Raji (cell line): Measurements from ENCODE around the gene CDH3.

Source experiments
- POLR2A ChIP-seq: IDR thresholded peaks from 2 replicates; pipeline ENCODE4 v1.6.1; 2011; ENCODE audit warnings: low read depth, low read length, control low read depth; ENCODE audit not compliant: insufficient read depth

The CDH3 gene

GRCh38 chr16:68715471-68715870 lies 70.4 kb downstream of the CDH3 start:
- TF ChIP-seq POLR2A = no peak

DNA sequence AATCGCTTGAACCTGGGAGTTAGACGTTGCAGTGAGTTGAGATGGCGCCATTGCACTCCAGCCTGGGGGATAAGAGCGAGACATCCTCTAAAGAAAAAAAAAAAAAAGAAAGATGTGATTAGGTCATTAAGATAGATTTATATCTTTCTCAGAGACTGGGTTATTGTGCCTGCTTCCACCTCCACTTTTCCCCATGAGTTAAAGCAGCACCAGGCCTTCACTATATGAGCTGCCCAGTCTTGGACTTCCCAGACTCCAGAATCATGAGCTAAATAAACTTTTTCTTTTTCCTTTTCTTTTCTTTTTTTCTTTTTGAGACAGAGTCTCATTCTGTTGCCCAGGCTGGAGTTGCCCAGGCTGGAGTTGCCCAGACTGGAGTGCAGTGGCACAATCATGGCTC lies 72.6 kb downstream of the CDH3 start:
- no peak for TF ChIP-seq POLR2A

- TF ChIP-seq POLR2A = no peak
Measured at GRCh38 chr16:68718590-68718989, 73.5 kb downstream of the CDH3 start.

DNA sequence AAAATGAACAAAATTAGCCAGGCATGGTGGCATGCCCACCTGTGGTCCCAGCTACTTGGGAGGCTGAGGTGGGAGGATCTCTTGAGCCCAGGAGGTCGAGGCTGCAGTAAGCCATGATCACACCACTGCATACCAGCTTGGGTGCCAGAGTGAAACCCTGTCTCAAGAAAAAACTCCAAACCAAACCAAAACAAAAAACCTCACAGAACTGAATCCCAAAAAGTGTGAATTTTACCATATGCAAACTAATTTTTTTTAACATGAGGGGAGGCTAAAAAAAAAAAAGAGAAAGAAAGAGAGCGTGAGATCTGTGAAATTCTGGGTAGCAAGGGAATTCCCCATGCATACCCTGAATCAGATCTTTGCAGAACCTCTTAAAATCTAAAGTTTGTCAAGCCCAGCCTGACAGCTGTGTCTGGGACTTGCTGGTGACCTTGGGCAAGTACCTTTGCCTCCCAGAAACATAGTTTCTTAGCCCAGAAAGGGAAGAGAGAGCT lies 74.9 kb downstream of the CDH3 start:
- no peak for TF ChIP-seq POLR2A

DNA sequence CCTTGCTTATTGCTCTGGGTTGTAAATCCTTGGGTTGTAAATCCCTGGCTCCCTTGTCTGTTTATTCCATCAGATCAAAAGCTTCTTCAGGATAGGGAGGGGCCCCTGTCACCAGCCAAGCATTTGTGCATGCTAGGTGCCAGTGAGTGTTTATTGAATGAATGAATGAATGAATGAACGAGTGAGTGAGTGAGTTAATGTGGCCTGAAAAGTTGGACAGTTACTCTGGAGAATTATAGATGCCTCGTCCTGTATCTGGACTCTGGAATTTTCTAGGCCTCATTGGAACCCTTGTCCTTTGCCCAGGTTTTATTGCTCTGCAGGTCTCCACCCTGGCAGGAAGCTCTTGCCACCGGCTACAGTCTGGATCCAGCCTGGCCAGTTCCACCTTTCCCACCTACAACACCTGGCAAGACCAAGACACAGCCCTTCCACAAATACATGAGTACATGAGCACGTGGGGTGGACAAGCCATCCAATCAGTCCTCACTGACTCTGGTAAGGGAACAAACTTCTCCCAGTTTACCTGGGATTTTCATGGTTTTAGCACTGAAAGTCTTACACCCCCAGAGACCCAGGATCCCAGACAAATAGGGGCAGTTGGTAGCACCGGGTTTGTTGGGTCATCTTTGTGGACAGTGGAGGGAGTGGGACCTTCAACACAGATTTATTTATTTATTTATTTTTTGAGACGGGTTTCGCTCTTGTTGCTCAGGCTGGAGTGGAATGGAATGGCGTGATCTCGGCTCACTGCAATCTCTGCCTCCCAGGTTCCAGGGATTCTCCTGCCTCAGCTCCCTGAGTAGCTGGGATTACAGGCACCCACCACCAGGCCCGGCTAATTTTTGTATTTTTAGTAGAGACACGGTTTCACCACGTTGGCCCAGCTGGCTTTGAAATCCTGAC lies 77.3 kb downstream of the CDH3 start:
- no peak for TF ChIP-seq POLR2A

DNA sequence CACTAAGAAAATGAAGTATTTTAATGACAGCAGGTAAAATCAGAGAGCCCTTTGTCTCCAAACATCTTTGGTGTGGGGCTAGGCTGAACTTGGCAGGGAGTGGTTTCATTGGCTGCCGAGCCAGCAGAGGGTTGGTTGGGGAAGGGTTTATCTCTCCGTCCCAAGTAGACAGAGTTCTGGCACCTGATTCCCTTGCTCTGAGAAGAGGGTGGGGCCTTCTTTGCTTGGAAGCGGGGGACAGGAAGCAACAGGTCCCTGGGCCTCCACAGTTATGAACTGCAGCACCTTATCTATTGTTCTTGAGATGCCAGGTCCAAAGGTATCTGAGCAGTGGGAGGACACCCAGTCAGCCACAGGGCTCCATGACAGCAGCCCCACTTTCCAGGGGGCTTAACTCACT lies 79.7 kb downstream of the CDH3 start:
- no peak for TF ChIP-seq POLR2A

DNA sequence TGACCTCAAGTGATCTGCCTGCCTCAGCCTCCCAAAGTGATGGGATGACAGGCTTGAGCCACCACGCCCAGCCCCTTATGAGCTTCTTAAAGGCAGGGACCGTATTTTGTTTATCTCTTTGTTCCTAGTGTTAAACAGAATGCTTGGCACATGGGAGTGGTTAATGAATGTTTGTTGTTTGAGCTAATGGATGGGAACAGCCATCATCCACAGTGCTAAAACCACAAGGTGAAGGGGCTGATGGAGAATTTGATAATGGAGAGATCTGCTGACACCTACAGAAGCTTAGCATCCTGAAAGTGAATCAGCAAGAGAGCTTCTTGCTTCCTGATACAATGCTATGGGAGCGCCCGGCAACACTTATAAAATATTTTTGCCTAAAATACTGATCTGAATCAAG lies 83.4 kb downstream of the CDH3 start:
- TF ChIP-seq POLR2A = no peak

DNA sequence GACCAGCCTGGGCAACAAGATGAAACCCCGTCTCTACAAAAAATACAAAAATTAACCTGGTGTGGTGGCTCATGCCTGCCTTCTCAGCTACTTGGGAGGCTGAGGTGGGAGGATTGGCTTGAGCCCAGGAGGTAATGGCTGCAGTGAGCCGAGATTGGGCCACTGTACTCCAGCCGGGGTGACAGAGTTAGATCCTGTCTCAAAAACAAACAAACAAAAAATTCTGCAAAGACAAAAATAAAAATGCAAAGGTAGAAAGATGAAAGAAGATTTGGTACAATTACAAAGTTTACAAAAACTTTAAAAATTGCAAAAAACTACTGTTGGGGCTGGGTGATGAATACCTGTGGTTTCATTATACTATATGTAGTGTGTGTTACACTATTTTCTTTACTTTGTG lies 86.5 kb downstream of the CDH3 start:
- no peak for TF ChIP-seq POLR2A

- no peak for TF ChIP-seq POLR2A
Measured at GRCh38 chr16:68732042-68732680, 87.1 kb downstream of the CDH3 start.

GRCh38 chr16:68732741-68733399 lies 87.8 kb downstream of the CDH3 start:
- no peak for TF ChIP-seq POLR2A

- TF ChIP-seq POLR2A = no peak
Measured at GRCh38 chr16:68733570-68733969, 88.5 kb downstream of the CDH3 start.

- TF ChIP-seq POLR2A = no peak
Measured at GRCh38 chr16:68734782-68735181, 89.7 kb downstream of the CDH3 start.

DNA sequence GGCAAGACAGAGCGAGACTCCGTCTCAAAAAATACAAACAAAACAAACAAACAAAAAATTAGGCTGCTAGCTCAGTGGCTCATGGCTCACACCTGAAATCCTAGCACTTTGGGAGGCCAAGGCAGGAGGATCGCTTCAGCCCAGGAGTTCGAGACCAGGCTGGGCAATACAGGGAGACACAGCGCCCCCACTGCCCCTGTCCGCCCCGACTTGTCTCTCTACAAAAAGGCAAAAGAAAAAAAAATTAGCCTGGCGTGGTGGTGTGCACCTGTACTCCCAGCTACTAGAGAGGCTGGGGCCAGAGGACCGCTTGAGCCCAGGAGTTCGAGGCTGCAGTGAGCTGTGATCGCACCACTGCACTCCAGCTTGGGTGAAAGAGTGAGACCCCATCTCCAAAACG lies 91.5 kb downstream of the CDH3 start:
- no peak for TF ChIP-seq POLR2A

DNA sequence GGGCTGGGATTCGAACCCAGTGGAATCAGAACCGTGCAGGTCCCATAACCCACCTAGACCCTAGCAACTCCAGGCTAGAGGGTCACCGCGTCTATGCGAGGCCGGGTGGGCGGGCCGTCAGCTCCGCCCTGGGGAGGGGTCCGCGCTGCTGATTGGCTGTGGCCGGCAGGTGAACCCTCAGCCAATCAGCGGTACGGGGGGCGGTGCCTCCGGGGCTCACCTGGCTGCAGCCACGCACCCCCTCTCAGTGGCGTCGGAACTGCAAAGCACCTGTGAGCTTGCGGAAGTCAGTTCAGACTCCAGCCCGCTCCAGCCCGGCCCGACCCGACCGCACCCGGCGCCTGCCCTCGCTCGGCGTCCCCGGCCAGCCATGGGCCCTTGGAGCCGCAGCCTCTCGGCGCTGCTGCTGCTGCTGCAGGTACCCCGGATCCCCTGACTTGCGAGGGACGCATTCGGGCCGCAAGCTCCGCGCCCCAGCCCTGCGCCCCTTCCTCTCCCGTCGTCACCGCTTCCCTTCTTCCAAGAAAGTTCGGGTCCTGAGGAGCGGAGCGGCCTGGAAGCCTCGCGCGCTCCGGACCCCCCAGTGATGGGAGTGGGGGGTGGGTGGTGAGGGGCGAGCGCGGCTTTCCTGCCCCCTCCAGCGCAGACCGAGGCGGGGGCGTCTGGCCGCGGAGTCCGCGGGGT lies 92.1 kb downstream of the CDH3 start, which contains the start of gene CDH1:
Gene CDH1 (plus strand): TSS at position 247 of the 684 bp plus-strand sequence. CDS start 124 bp downstream, at position 371.
- no peak for TF ChIP-seq POLR2A

DNA sequence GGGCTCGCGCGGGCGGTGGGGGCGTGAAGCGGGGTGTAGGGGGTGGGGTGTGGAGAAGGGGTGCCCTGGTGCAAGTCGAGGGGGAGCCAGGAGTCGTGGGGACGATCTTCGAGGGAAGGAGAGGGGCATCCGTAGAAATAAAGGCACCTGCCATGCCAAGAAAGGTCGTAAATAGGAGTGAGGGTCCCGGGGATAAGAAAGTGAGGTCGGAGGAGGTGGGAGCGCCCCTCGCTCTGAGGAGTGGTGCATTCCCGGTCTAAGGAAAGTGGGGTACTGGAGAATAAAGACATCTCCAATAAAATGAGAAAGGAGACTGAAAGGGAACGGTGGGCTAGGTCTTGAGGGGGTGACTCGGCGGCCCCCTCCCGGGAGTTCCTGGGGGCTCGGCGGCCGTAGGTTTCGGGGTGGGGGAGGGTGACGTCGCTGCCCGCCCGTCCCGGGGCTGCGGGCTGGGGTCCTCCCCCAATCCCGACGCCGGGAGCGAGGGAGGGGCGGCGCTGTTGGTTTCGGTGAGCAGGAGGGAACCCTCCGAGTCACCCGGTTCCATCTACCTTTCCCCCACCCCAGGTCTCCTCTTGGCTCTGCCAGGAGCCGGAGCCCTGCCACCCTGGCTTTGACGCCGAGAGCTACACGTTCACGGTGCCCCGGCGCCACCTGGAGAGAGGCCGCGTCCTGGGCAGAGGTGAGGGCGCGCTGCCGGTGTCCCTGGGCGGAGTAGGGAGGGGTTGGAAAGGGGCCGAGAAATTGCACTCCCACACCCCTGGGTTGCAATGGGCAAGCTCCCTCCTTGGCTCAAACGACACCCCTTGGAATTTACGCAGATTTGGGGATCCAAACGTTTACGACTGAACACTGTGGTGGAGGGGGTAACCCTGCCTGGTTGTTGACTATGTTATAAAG lies 92.9 kb downstream of the CDH3 start:
- TF ChIP-seq POLR2A = no peak
